DOHH2 (cell line): Measurements from ENCODE around the gene HEPHL1.

Experiments
- H3F3A ChIP-seq: fragments of 200-600 bp; sonication (generic), shearing (Covaris generic); 2 replicates; pipeline ENCODE4 v1.6.0; 2016; ENCODE audit warnings: antibody characterized with exemption, mild to moderate bottlenecking; ENCODE audit not compliant: control insufficient read depth, insufficient read depth
- H3K27ac ChIP-seq: fragments of 200-600 bp; sonication (generic); 2 replicates; pipeline ENCODE4 v1.5.1; 2014; ENCODE audit warnings: low read depth, mild to moderate bottlenecking, low read length, moderate library complexity
- H3K27me3 ChIP-seq: fragments of 200-600 bp; sonication (generic); 2 replicates; pipeline ENCODE4 v1.6.1; 2014; ENCODE audit warnings: mild to moderate bottlenecking, low read length, mixed read lengths; ENCODE audit not compliant: control insufficient read depth
- H3K36me3 ChIP-seq: fragments of 200-600 bp; sonication (generic); 2 replicates; pipeline ENCODE4 v1.6.1; 2014; ENCODE audit warnings: mild to moderate bottlenecking, low read length, moderate library complexity, mixed read lengths; ENCODE audit not compliant: control insufficient read depth
- H3K4me1 ChIP-seq: fragments of 200-600 bp; sonication (generic); 2 replicates; pipeline ENCODE4 v1.6.1; 2014; ENCODE audit warnings: mild to moderate bottlenecking, low read length, mixed read lengths; ENCODE audit not compliant: control insufficient read depth
- H3K4me2 ChIP-seq: fragments of 200-600 bp; sonication (generic); 2 replicates; pipeline ENCODE4 v1.6.0; 2014; ENCODE audit warnings: mild to moderate bottlenecking, low read length, moderate library complexity
- H3K4me3 ChIP-seq: fragments of 200-600 bp; sonication (generic); 2 replicates; pipeline ENCODE4 v1.5.1; 2014; ENCODE audit warnings: mild to moderate bottlenecking, low read length, mixed read lengths
- H3K79me2 ChIP-seq: fragments of 200-600 bp; sonication (generic); 2 replicates; pipeline ENCODE4 v1.6.1; 2014; ENCODE audit warnings: mild to moderate bottlenecking, low read length, mixed read lengths; ENCODE audit not compliant: control insufficient read depth
- H3K9me2 ChIP-seq: fragments of 200-600 bp; sonication (generic); replicated peaks from 2 replicates; pipeline ENCODE4 v1.6.1; 2014; ENCODE audit warnings: mild to moderate bottlenecking, low read length, mixed read lengths; ENCODE audit not compliant: control insufficient read depth
- H3K9me3 ChIP-seq: fragments of 200-600 bp; sonication (generic); 2 replicates; pipeline ENCODE4 v1.6.1; 2014; ENCODE audit warnings: antibody characterized with exemption, low read length, mixed read lengths; ENCODE audit not compliant: control insufficient read depth, insufficient read depth
- H4K20me1 ChIP-seq: fragments of 200-600 bp; sonication (generic); 2 replicates; pipeline ENCODE4 v1.6.0; 2014; ENCODE audit warnings: low read depth, mild to moderate bottlenecking, antibody characterized with exemption, low read length, moderate library complexity; ENCODE audit not compliant: control insufficient read depth, insufficient read depth
- EZH2phosphoT487 ChIP-seq: fragments of 200-600 bp; sonication (generic); IDR thresholded peaks from 2 replicates; pipeline ENCODE4 v1.6.1; 2017; ENCODE audit warnings: borderline replicate concordance, mild to moderate bottlenecking, antibody characterized with exemption, low read length, moderate library complexity, mixed read lengths
- TF ChIP-seq, protein P1 (sequence below): fragments of 200-600 bp; sonication (generic); IDR thresholded peaks from one replicate; pipeline ENCODE4 v1.5.1; 2014; ENCODE audit warnings: antibody characterized with exemption, mild to moderate bottlenecking, low read depth, low read length; ENCODE audit not compliant: poor library complexity, severe bottlenecking

Gene HEPHL1

GRCh38 chr11:94150056-94150455 is 128.9 kb downstream of the HEPHL1 start:
- H3K4me2 ChIP-seq: no peak overlapping the region
- no peak for TF ChIP-seq EZH2phosphoT487
- TF ChIP-seq, protein P1, sequence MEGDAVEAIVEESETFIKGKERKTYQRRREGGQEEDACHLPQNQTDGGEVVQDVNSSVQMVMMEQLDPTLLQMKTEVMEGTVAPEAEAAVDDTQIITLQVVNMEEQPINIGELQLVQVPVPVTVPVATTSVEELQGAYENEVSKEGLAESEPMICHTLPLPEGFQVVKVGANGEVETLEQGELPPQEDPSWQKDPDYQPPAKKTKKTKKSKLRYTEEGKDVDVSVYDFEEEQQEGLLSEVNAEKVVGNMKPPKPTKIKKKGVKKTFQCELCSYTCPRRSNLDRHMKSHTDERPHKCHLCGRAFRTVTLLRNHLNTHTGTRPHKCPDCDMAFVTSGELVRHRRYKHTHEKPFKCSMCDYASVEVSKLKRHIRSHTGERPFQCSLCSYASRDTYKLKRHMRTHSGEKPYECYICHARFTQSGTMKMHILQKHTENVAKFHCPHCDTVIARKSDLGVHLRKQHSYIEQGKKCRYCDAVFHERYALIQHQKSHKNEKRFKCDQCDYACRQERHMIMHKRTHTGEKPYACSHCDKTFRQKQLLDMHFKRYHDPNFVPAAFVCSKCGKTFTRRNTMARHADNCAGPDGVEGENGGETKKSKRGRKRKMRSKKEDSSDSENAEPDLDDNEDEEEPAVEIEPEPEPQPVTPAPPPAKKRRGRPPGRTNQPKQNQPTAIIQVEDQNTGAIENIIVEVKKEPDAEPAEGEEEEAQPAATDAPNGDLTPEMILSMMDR: no peak
- no peaks in the 10 kb centered on the region for H3K9me2 ChIP-seq
- H3K27ac ChIP-seq: no peak overlapping the region
- H3K27me3 ChIP-seq: no peaks in the 10 kb centered on the region
- peaks cover 13% of the 10 kb centered on the region for H3K4me1 ChIP-seq
- H3K79me2 ChIP-seq: peaks cover 47% of the 10 kb centered on the region
- H3F3A ChIP-seq: no peaks in the 10 kb centered on the region
- H3K9me3 ChIP-seq: no peaks in the 10 kb centered on the region
- H3K4me3 ChIP-seq: no peak overlapping the region
- peaks cover 10% of the 10 kb centered on the region; the same call in 1 of the 2 replicates for H4K20me1 ChIP-seq
- H3K36me3 ChIP-seq: no peaks in the 10 kb centered on the region

DNA sequence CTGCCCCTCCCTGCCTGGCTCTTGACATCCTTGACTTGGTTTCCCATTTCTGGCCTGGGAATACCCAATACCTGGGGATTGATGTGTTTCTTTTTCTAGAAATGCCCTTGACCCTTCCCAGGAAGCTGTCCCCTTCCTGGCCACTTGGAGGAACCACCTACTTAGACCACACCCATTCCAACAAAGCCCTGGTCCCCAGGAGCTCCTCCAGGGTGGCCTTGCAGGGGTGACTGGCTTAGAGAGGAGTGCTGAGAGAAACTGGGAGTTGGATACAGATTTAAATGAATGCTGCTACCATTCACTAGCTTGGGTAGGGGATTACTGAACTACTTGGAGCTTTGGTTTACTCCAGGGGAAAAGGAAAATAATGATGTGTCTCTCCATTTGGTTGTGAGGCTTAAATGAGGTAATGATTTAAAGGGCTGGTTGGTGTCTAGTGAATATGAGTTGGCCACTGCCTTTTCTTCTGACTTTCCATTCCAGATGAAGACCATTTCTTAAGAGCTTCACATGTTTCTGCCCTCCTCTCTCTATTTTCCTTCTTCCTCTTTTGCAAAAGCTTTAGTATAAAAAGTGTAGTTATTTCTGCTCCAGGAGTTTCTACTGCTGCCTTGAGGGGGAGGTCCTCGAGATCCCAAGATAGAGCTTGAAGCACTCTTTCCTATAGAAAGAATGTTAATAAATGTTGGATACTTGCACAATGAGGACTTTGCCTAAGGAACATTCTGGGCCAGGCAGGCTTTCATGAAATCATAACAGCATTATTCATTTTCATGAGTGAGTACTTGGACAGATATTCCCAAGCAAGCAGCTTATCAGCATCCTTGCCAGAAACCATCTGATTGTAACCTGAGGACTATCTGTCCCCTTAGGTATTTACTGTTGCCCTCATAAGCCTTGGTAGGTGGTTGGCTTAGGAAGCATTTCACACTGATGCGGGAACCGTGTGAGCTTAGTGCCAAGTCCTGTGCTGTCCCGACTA is 129.8 kb downstream of the HEPHL1 start:
- peaks cover 13% of the 10 kb centered on the region for H3K4me1 ChIP-seq

GRCh38 chr11:94151903-94152677 is 130.9 kb downstream of the HEPHL1 start:
- no peak overlapping the region for H3K4me3 ChIP-seq
- H3K27ac ChIP-seq: no peak overlapping the region

More for the DNA sequence above, 129.8 kb downstream of the HEPHL1 start:
- H3K27ac ChIP-seq: no peak overlapping the region
- H4K20me1 ChIP-seq: peaks cover 10% of the 10 kb centered on the region; the same call in 1 of the 2 replicates
- H3K36me3 ChIP-seq: no peaks in the 10 kb centered on the region
- no peaks in the 10 kb centered on the region for H3F3A ChIP-seq
- H3K27me3 ChIP-seq: no peaks in the 10 kb centered on the region
- no peak for TF ChIP-seq EZH2phosphoT487
- TF ChIP-seq, protein P1: no peak
- H3K79me2 ChIP-seq: peaks cover 42% of the 10 kb centered on the region
- H3K4me2 ChIP-seq: peak overlapping the region; percentile 16; the same call in 1 of the 2 replicates
- H3K9me3 ChIP-seq: no peaks in the 10 kb centered on the region
- H3K9me2 ChIP-seq: no peaks in the 10 kb centered on the region
- H3K4me3 ChIP-seq: no peak overlapping the region

More at GRCh38 chr11:94151903-94152677, 130.9 kb downstream of the HEPHL1 start:
- H3K4me1 ChIP-seq: peaks cover 13% of the 10 kb centered on the region
- TF ChIP-seq, protein P1: no peak
- TF ChIP-seq EZH2phosphoT487: no peak
- no peak overlapping the region for H3K4me2 ChIP-seq
- peaks cover 10% of the 10 kb centered on the region; the same call in 1 of the 2 replicates for H4K20me1 ChIP-seq
- no peaks in the 10 kb centered on the region for H3F3A ChIP-seq
- no peaks in the 10 kb centered on the region for H3K9me2 ChIP-seq
- peaks cover 38% of the 10 kb centered on the region for H3K79me2 ChIP-seq
- H3K27me3 ChIP-seq: no peaks in the 10 kb centered on the region
- no peaks in the 10 kb centered on the region for H3K36me3 ChIP-seq
- H3K9me3 ChIP-seq: no peaks in the 10 kb centered on the region
